ENCODE data around the gene S100PBP.

Gene S100PBP

GRCh38 chr1:32806910-32807523 is 10.4 kb upstream of the S100PBP start:
- Histone ChIP-seq H3K27ac (ENCODE audit: insufficient read depth, low read length, poor library complexity, severe bottlenecking) (no peak overlapping the region), H3K36me3 (ENCODE audit: control insufficient read depth, insufficient read depth, low read length) (peaks cover 32% of the 10 kb centered on the region), H3K27me3 (replicated peaks; ENCODE audit: control insufficient read depth, insufficient read depth, low read length, poor library complexity, severe bottlenecking) (no peaks in the 10 kb centered on the region), H3K4me1 (ENCODE audit: control insufficient read depth, insufficient read depth, low read length, poor library complexity, severe bottlenecking) (no peaks in the 10 kb centered on the region), H3K4me3 (ENCODE audit: insufficient read depth, low read depth, low read length, poor library complexity, severe bottlenecking) (no peak overlapping the region), H3K9me3 (ENCODE audit: control insufficient read depth, low read length) (no peaks in the 10 kb centered on the region)
- DNase-seq = no peak

GRCh38 chr1:32808580-32808979 is 8.9 kb upstream of the S100PBP start:
- no peak for DNase-seq
- Histone ChIP-seq H3K27me3 (replicated peaks; ENCODE audit: control insufficient read depth, insufficient read depth, low read length, poor library complexity, severe bottlenecking) (no peaks in the 10 kb centered on the region), H3K27ac (ENCODE audit: insufficient read depth, low read length, poor library complexity, severe bottlenecking) (no peak overlapping the region), H3K9me3 (ENCODE audit: control insufficient read depth, low read length) (no peaks in the 10 kb centered on the region), H3K4me3 (ENCODE audit: insufficient read depth, low read depth, low read length, poor library complexity, severe bottlenecking) (no peak overlapping the region), H3K4me1 (ENCODE audit: control insufficient read depth, insufficient read depth, low read length, poor library complexity, severe bottlenecking) (no peaks in the 10 kb centered on the region), H3K36me3 (ENCODE audit: control insufficient read depth, insufficient read depth, low read length) (peaks cover 32% of the 10 kb centered on the region)

GRCh38 chr1:32810358-32810757 is 7.1 kb upstream of the S100PBP start:
- no peaks in the 10 kb centered on the region for H3K9me3 ChIP-seq (ENCODE audit: control insufficient read depth, low read length)
- H3K4me1 ChIP-seq (ENCODE audit: control insufficient read depth, insufficient read depth, low read length, poor library complexity, severe bottlenecking) = peaks cover 5% of the 10 kb centered on the region
- no peak overlapping the region for H3K4me3 ChIP-seq (ENCODE audit: insufficient read depth, low read depth, low read length, poor library complexity, severe bottlenecking)
- H3K27me3 ChIP-seq (replicated peaks; ENCODE audit: control insufficient read depth, insufficient read depth, low read length, poor library complexity, severe bottlenecking) = no peaks in the 10 kb centered on the region
- no peak for DNase-seq
- peaks cover 31% of the 10 kb centered on the region for H3K36me3 ChIP-seq (ENCODE audit: control insufficient read depth, insufficient read depth, low read length)
- no peak overlapping the region for H3K27ac ChIP-seq (ENCODE audit: insufficient read depth, low read length, poor library complexity, severe bottlenecking)

DNA sequence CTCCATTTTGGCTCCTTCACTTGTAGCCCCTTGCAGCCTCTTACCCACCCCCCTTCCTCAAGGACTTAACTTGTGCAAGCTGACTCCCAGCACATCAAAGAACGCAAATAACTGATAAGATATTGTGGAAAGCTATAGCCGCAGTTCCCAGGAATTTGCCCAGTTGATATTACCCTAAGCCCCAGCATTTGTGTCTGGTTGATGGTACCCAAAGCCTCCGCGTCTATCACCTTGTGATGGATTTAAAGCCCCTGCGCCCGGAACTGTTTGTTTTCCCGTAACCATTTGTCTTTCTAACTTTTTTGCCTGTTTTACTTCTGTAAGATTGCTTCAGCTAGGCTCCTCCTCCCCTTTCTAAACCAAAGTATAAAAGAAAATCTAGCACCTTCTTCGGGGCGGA is 6.2 kb upstream of the S100PBP start:
- no peaks in the 10 kb centered on the region for H3K9me3 ChIP-seq (ENCODE audit: control insufficient read depth, low read length)
- H3K4me3 ChIP-seq (ENCODE audit: insufficient read depth, low read depth, low read length, poor library complexity, severe bottlenecking) = no peak overlapping the region
- peaks cover 8% of the 10 kb centered on the region for H3K4me1 ChIP-seq (ENCODE audit: control insufficient read depth, insufficient read depth, low read length, poor library complexity, severe bottlenecking)
- H3K36me3 ChIP-seq (ENCODE audit: control insufficient read depth, insufficient read depth, low read length) = peaks cover 27% of the 10 kb centered on the region
- no peaks in the 10 kb centered on the region for H3K27me3 ChIP-seq (replicated peaks; ENCODE audit: control insufficient read depth, insufficient read depth, low read length, poor library complexity, severe bottlenecking)
- H3K27ac ChIP-seq (ENCODE audit: insufficient read depth, low read length, poor library complexity, severe bottlenecking) = no peak overlapping the region
- no peak for DNase-seq

DNA sequence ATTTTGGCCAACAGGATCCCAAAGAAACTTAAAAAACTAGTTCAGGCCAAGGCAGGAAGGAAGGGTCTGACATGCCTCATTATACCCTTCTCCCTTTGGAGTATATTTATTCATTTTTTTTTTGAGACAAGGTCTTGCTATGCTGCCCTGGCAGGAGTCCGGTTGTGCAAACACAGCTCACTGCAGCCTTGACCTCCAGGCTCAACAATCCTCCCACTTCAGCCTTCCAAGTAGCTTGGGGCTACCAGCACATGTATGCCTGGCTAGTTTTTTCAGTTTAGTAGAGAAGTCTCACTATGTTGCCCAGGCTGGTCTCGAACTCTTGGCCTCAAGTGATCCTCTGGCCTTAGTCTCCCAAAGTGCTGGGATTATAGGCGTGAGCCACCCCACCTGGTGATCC is 5.5 kb upstream of the S100PBP start:
- Histone ChIP-seq H3K27me3 (replicated peaks; ENCODE audit: control insufficient read depth, insufficient read depth, low read length, poor library complexity, severe bottlenecking) (no peaks in the 10 kb centered on the region), H3K36me3 (ENCODE audit: control insufficient read depth, insufficient read depth, low read length) (peaks cover 20% of the 10 kb centered on the region), H3K9me3 (ENCODE audit: control insufficient read depth, low read length) (no peaks in the 10 kb centered on the region), H3K4me1 (ENCODE audit: control insufficient read depth, insufficient read depth, low read length, poor library complexity, severe bottlenecking) (peaks cover 12% of the 10 kb centered on the region), H3K27ac (ENCODE audit: insufficient read depth, low read length, poor library complexity, severe bottlenecking) (no peak overlapping the region), H3K4me3 (ENCODE audit: insufficient read depth, low read depth, low read length, poor library complexity, severe bottlenecking) (no peak overlapping the region)
- DNase-seq = no peak

DNA sequence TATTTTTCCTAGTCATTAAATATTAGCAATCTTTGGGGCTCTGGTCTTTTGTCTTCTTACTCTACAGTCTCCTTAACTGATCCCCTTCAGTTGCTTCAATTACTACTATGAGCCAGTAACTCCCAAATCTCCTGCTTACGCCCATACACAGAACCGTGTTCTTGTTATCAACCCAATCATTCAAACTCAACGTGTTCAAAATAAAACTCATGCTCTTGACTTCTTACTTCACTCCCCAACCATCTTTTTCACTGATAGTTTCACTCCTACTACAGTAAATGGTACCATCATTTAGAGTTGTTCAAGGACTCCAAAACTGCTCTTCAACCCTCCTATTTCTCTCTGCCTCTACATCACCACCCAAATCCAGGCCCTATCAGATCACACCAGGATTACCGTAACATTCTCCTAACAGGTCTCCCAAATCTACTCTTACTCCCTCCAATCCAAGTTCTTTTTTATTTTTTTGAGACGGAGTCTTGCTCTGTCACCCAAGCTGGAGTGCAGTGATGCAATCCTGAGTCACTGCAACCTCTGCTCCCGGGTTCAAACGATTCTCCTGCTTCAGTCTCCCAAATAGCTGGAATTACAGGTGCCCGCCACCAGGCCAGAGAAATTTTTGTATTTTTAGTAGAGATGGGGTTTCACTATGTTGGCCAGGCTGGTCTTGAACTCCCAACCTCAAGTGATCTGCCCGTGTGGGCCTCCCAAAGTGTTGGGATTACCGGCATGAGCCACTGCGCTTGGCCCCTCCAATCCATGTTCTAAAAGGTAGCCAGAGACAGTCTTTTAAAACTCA is 3.3 kb upstream of the S100PBP start:
- no peak overlapping the region for H3K27ac ChIP-seq (ENCODE audit: insufficient read depth, low read length, poor library complexity, severe bottlenecking)
- H3K4me3 ChIP-seq (ENCODE audit: insufficient read depth, low read depth, low read length, poor library complexity, severe bottlenecking) = no peak overlapping the region
- no peak for DNase-seq

DNA sequence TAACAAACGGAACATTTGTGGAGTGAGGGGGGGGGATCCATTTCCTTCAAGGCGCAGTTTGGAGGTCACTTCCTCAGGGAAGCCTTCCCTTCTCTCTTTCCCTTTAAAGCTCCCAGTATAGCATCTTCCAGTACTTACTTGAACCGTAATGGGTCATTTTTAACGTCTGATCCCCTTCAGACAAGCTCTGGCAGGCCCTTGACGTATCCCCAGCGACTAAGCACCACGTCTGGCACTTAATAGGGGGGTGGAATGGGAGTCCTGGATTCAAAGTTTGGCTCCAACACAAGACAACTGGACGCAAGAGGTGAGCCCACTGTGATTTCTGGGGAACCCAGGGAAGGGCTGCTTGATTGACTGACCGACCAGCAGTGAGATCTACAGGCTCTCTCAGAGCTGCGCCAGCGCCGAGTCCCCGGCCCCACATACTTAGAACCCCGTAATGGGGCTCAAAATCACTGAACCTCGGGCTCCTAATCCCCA is 736 bp upstream of the S100PBP start:
- Histone ChIP-seq H3K4me1 (ENCODE audit: control insufficient read depth, insufficient read depth, low read length, poor library complexity, severe bottlenecking) (peaks cover 26% of the 10 kb centered on the region), H3K36me3 (ENCODE audit: control insufficient read depth, insufficient read depth, low read length) (no peaks in the 10 kb centered on the region), H3K4me3 (ENCODE audit: insufficient read depth, low read depth, low read length, poor library complexity, severe bottlenecking) (peak overlapping the region; percentile 93), H3K27ac (ENCODE audit: insufficient read depth, low read length, poor library complexity, severe bottlenecking) (peak overlapping the region; percentile 83), H3K27me3 (replicated peaks; ENCODE audit: control insufficient read depth, insufficient read depth, low read length, poor library complexity, severe bottlenecking) (no peaks in the 10 kb centered on the region), H3K9me3 (ENCODE audit: control insufficient read depth, low read length) (no peaks in the 10 kb centered on the region)
- DNase-seq = no peak

More for the DNA sequence above, 3.3 kb upstream of the S100PBP start:
- H3K4me1 ChIP-seq (ENCODE audit: control insufficient read depth, insufficient read depth, low read length, poor library complexity, severe bottlenecking) = peaks cover 23% of the 10 kb centered on the region
- no peaks in the 10 kb centered on the region for H3K9me3 ChIP-seq (ENCODE audit: control insufficient read depth, low read length)
- peaks cover 17% of the 10 kb centered on the region for H3K36me3 ChIP-seq (ENCODE audit: control insufficient read depth, insufficient read depth, low read length)
- no peaks in the 10 kb centered on the region for H3K27me3 ChIP-seq (replicated peaks; ENCODE audit: control insufficient read depth, insufficient read depth, low read length, poor library complexity, severe bottlenecking)

- H3K9me3 ChIP-seq (ENCODE audit: control insufficient read depth, low read length) = no peaks in the 10 kb centered on the region
- H3K27me3 ChIP-seq (replicated peaks; ENCODE audit: control insufficient read depth, insufficient read depth, low read length, poor library complexity, severe bottlenecking) = no peaks in the 10 kb centered on the region
- H3K4me3 ChIP-seq (ENCODE audit: insufficient read depth, low read depth, low read length, poor library complexity, severe bottlenecking) = peak overlapping the region; percentile 93
- H3K4me1 ChIP-seq (ENCODE audit: control insufficient read depth, insufficient read depth, low read length, poor library complexity, severe bottlenecking) = peaks cover 26% of the 10 kb centered on the region
- H3K36me3 ChIP-seq (ENCODE audit: control insufficient read depth, insufficient read depth, low read length) = no peaks in the 10 kb centered on the region
- H3K27ac ChIP-seq (ENCODE audit: insufficient read depth, low read length, poor library complexity, severe bottlenecking) = peak overlapping the region; percentile 83
- DNase-seq = peak in 1 of 3 donors; percentile 25
Observed at GRCh38 chr1:32817815-32818786, 648 bp downstream of the S100PBP start.

DNA sequence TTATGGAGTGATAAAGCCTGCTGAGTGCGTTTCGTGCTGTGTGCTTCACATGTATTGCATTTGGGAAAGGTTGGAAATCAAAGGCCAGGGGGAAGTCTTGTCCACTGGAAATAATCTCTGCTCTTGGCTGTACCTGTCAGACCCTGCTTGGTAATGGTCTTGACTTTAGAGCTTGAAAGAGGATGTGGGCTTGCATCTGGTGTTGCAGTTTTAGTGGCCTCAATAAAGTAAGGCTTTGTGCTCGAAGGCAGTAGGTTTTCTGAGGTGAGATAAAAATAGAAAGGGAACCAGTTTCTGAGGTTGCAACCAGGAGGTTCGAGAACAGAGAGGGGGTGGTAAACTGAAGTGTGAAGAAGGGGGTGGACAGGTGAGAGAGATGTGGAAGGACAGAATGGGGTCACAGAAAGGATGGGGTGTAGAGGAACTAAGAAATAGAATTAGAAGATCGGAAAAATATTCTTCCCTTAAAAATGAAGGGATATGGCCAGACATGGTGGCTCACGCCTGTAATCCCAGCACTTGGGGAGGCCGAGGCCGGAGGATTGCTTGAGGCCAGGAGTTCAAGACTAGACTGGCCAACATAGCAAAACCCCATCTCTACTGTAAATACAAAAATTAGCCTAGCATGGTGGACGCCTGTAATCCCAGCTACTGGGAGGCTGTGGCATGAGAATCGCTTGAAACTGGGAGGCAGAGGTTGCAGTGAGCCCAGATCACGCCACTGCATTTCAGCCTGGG is 1.5 kb downstream of the S100PBP start:
- H3K27me3 ChIP-seq (replicated peaks; ENCODE audit: control insufficient read depth, insufficient read depth, low read length, poor library complexity, severe bottlenecking) = no peaks in the 10 kb centered on the region
- no peak for DNase-seq
- no peaks in the 10 kb centered on the region for H3K36me3 ChIP-seq (ENCODE audit: control insufficient read depth, insufficient read depth, low read length)
- peak overlapping the region; percentile 83 for H3K27ac ChIP-seq (ENCODE audit: insufficient read depth, low read length, poor library complexity, severe bottlenecking)
- no peaks in the 10 kb centered on the region for H3K9me3 ChIP-seq (ENCODE audit: control insufficient read depth, low read length)
- H3K4me1 ChIP-seq (ENCODE audit: control insufficient read depth, insufficient read depth, low read length, poor library complexity, severe bottlenecking) = peaks cover 25% of the 10 kb centered on the region
- peak overlapping the region; percentile 93 for H3K4me3 ChIP-seq (ENCODE audit: insufficient read depth, low read depth, low read length, poor library complexity, severe bottlenecking)

Data from effector memory CD4-positive, alpha-beta T cell (primary cell).